ENCODE results near the gene RITA1. TPM values are rescaled to one million over a fixed set of nuclear protein-coding genes. Genes with fewer than 3 reads are reported as not detected.

Gene RITA1
- total and polyA plus RNA-seq, 2 of the 4 experiments (the other 2 are of a cell fraction) = 14.2 to 14.7 TPM

GRCh38 chr12:113200021-113200797, 14.7 kb downstream of the RITA1 start:
- no peak overlapping the region for H3K27ac ChIP-seq (ENCODE audit: insufficient read depth, low read length)
- H3K79me1 ChIP-seq (ENCODE audit: low read depth in 1 of 2, low read length in 2 of 2) = no peaks in the 10 kb centered on the region
- no peak overlapping the region for H2BK15ac ChIP-seq (ENCODE audit: low read depth, low read length)
- no peak overlapping the region for H4K91ac ChIP-seq (ENCODE audit: insufficient read depth, low read depth, low read length)
- no peak for TF ChIP-seq BHLHE40 (IDR thresholded peaks at IDR 0.05; ENCODE audit: low read depth, low read length)
- TF ChIP-seq NFE2L2 (IDR thresholded peaks at IDR 0.05; ENCODE audit: low read depth, low read length) = no peak
- no peak for TF ChIP-seq RCOR1 (IDR thresholded peaks at IDR 0.05; ENCODE audit: insufficient replicate concordance, low read length)
- TF ChIP-seq CHD1 (IDR thresholded peaks at IDR 0.05; ENCODE audit: low read depth, low read length) = no peak
- TF ChIP-seq USF2 (IDR thresholded peaks at IDR 0.05; ENCODE audit: low read depth, low read length) = no peak
- TF ChIP-seq CTCF (conservative IDR thresholded peaks at IDR 0.05; ENCODE audit: low read depth, low read length) = no peak
- TF ChIP-seq CEBPB (IDR thresholded peaks at IDR 0.05; ENCODE audit: low read depth, low read length) = no peak
- TF ChIP-seq FOS (IDR thresholded peaks at IDR 0.05; ENCODE audit: low read depth, low read length) = no peak
- no peak for TF ChIP-seq MAZ (IDR thresholded peaks at IDR 0.05; ENCODE audit: borderline replicate concordance, low read depth, low read length)
- no peak for TF ChIP-seq ELK1 (IDR thresholded peaks at IDR 0.05; ENCODE audit: borderline replicate concordance, low read depth, low read length)
- TF ChIP-seq MAFK (IDR thresholded peaks at IDR 0.05; ENCODE audit: low read depth, low read length) = no peak
- no peak for TF ChIP-seq POLR2A (IDR thresholded peaks at IDR 0.05; ENCODE audit: low read depth, low read length)
- TF ChIP-seq RFX5 (IDR thresholded peaks at IDR 0.05; ENCODE audit: low read depth, low read length) = no peak
- TF ChIP-seq RAD21 (IDR thresholded peaks at IDR 0.05; ENCODE audit: low read length) = no peak
- no peak for TF ChIP-seq MXI1 (IDR thresholded peaks at IDR 0.05; ENCODE audit: borderline replicate concordance, low read depth, low read length)
- TF ChIP-seq SMC3 (IDR thresholded peaks at IDR 0.05; ENCODE audit: low read depth, low read length) = no peak
- H3K9me3 ChIP-seq (ENCODE audit: control insufficient read depth, insufficient read depth, low read length) = no peaks in the 10 kb centered on the region
- H3K18ac ChIP-seq (ENCODE audit: low read depth, low read length) = no peak overlapping the region
- no peak overlapping the region for H3K4me3 ChIP-seq (ENCODE audit: insufficient read depth, low read depth, low read length)
- WGBS, 2 experiments (ENCODE audit: extremely low coverage in 2 of 2, insufficient read length in 1 of 2) = 86% methylated on average over 4 of the region's 12 CpGs; no CpG with 5 or more reads in 1 of the 2 experiments
- ATAC-seq (ENCODE audit: low read depth) (no peak), DNase-seq (no peak)
- H2BK20ac ChIP-seq (ENCODE audit: low read depth, low read length) = no peak overlapping the region
- H2BK120ac ChIP-seq (ENCODE audit: low read depth, low read length) = no peak overlapping the region
- no peaks in the 10 kb centered on the region for H3K27me3 ChIP-seq (ENCODE audit: control insufficient read depth, insufficient read depth, low read length)
- ChIA-PET POLR2A (ENCODE audit: unreplicated experiment) (no interaction called here), CTCF (no interaction called here)
- dilution Hi-C loops (cut with HindIII; ENCODE audit: low sequenced_read_pairs, unreplicated experiment) = no loop called here
- no peak overlapping the region for H4K8ac ChIP-seq (ENCODE audit: low read depth in 2 of 2, low read length in 2 of 2)
- H3K4ac ChIP-seq (ENCODE audit: low read depth, low read length) = no peak overlapping the region
- no peak overlapping the region for H4K5ac ChIP-seq (ENCODE audit: low read depth, low read length)
- no peak overlapping the region for H3K4me2 ChIP-seq (ENCODE audit: low read depth, low read length)
- peaks cover 5% of the 10 kb centered on the region; the same call in 1 of the 2 replicates for H3K4me1 ChIP-seq (ENCODE audit: control insufficient read depth, insufficient read depth, low read length)
- H2AK5ac ChIP-seq (ENCODE audit: low read depth, low read length) = no peak overlapping the region
- H2AK9ac ChIP-seq (replicated peaks; ENCODE audit: low read depth, low read length, poor library complexity) = no peak overlapping the region
- H3K36me3 ChIP-seq (ENCODE audit: control insufficient read depth, insufficient read depth, low read length) = no peaks in the 10 kb centered on the region
- H3K9ac ChIP-seq (ENCODE audit: low read depth, low read length) = no peak overlapping the region
- no peaks in the 10 kb centered on the region for H3K9me1 ChIP-seq (ENCODE audit: insufficient read depth, low read length)
- no peaks in the 10 kb centered on the region for H4K20me1 ChIP-seq (ENCODE audit: insufficient read depth, low read length)
- no TSS peak for BruUV-seq (replicated peaks)
- intact Hi-C loops (cut with micrococcal nuclease) = no loop called here
- no peak overlapping the region for H2BK5ac ChIP-seq (ENCODE audit: low read depth, low read length, poor library complexity, severe bottlenecking)
- no peak overlapping the region for H3K14ac ChIP-seq (replicated peaks; ENCODE audit: low read depth, low read length)
- no peak overlapping the region for H3K56ac ChIP-seq (ENCODE audit: extremely low read depth, insufficient read depth, low read length)
- no peak overlapping the region for H3K23ac ChIP-seq (ENCODE audit: low read depth, low read length)
- in situ Hi-C loops (cut with MboI; ENCODE audit: low sequenced_read_pairs) = no loop called here
- H2AFZ ChIP-seq (replicated peaks; ENCODE audit: low read length, poor library complexity) = no peak overlapping the region

Data from IMR-90 (cell line).